H1 (cell line): ENCODE measurements around the gene SLC8A3. TPM values are rescaled to one million over a fixed set of nuclear protein-coding genes. Genes with fewer than 3 reads are reported as not detected.

Experiments
- ASH2L ChIP-seq: fragments of 200-600, 300-600 bp; sonication (generic); IDR thresholded peaks from one replicate; pipeline ENCODE4 v1.7.1; 2017; ENCODE audit warnings: low read length
- BRCA1 ChIP-seq: IDR thresholded peaks from 2 replicates; pipeline ENCODE4 v1.6.1; 2012; ENCODE audit warnings: low read depth, low read length, improper control_type of control experiment
- CHD7 ChIP-seq: fragments of 300-600 bp; sonication (generic); IDR thresholded peaks from 2 replicates; pipeline ENCODE4 v1.7.1; 2012; ENCODE audit warnings: low read length, moderate library complexity, mild to moderate bottlenecking, inconsistent platforms; ENCODE audit not compliant: insufficient replicate concordance
- EGR1 ChIP-seq: IDR thresholded peaks from 2 replicates; pipeline ENCODE4 v1.6.1; 2011; ENCODE audit warnings: low read depth, low read length, borderline replicate concordance
- FOSL1 ChIP-seq: IDR thresholded peaks from 2 replicates; pipeline ENCODE4 v1.6.1; 2011; ENCODE audit warnings: mild to moderate bottlenecking, low read depth, low read length, moderate library complexity; ENCODE audit not compliant: insufficient read depth
- KDM5A ChIP-seq: fragments of 200-600 bp; IDR thresholded peaks from 2 replicates; pipeline ENCODE4 v1.7.1; 2012; ENCODE audit warnings: mild to moderate bottlenecking, low read length, inconsistent platforms, mixed read lengths
- MAFK ChIP-seq: IDR thresholded peaks from 2 replicates; pipeline ENCODE4 v1.6.1; 2012; ENCODE audit warnings: low read depth, mild to moderate bottlenecking, improper control_type of control experiment, low read length
- POLR2AphosphoS5 ChIP-seq: IDR thresholded peaks from 2 replicates; pipeline ENCODE4 v1.6.1; 2011; ENCODE audit warnings: low read depth, low read length
- POU5F1 ChIP-seq: IDR thresholded peaks from 2 replicates; pipeline ENCODE4 v1.6.1; 2011; ENCODE audit warnings: low read depth, mild to moderate bottlenecking, low read length, moderate library complexity
- RFX5 ChIP-seq: IDR thresholded peaks from 2 replicates; pipeline ENCODE4 v1.6.1; 2011; ENCODE audit warnings: low read depth, low read length, improper control_type of control experiment, borderline replicate concordance
- SIN3A ChIP-seq, 2 experiments: IDR thresholded peaks in 1 of 2; conservative IDR thresholded peaks in 1 of 2; 2 replicates each; pipeline ENCODE4 v1.6.1; 2011 to 2012; ENCODE audit warnings: low read length in 2 of 2, improper control_type of control experiment in 1 of 2, low read depth in 1 of 2, mild to moderate bottlenecking in 1 of 2
- TAF1 ChIP-seq: IDR thresholded peaks from 2 replicates; pipeline ENCODE4 v1.6.1; 2011; ENCODE audit warnings: mild to moderate bottlenecking, low read depth, low read length
- ZNF274 ChIP-seq: IDR thresholded peaks from 2 replicates; pipeline ENCODE4 v1.7.0; 2012; ENCODE audit warnings: low read length, borderline replicate concordance; ENCODE audit errors: extremely low read depth
- polyA plus RNA-seq, 7 experiments: library from polyadenylated mRNA; depleted of rRNA in 3 of 7; stranded (reverse) in 5 of 7; unstranded in 2 of 7; fragments of >200 nt in 5 of 7; fragments of 200-250 nt in 2 of 7; gene quantifications; 1 replicate in 5 of 7; 2 replicates in 1 of 7; 4 replicates in 1 of 7; pipeline versions ENCODE4 v1.2.1 to v1.2.3, GENCODE V29; 2011 to 2013; ENCODE audit warnings: missing spikeins in 2 of 7, mixed read lengths in 2 of 7
- total RNA-seq: library from RNA; stranded (reverse); fragmentation: NEBNext Ultra II Directional; extraction: Animal tissue kit (Norgen Biotek cat#: 25700); gene quantifications from 2 replicates; pipeline ENCODE4 v1.2.1, GENCODE V29; 2021

The SLC8A3 gene
- total and polyA plus RNA-seq, 2 of the 8 experiments (the other 6 are each of a cell fraction or from before 2014, with no cell fraction given), result 0.38 to 1.1 TPM

- TF ChIP-seq CHD7 (no peak), EGR1 (no peak), ASH2L (no peak), TAF1 (no peak), ZNF274 (no peak), BRCA1 (no peak), POU5F1 (no peak), MAFK (no peak), KDM5A (no peak), FOSL1 (no peak), RFX5 (no peak), SIN3A (conservative IDR thresholded peaks at IDR 0.05 in 1 of 2, IDR thresholded peaks at IDR 0.05 in 1 of 2; ENCODE audit: low read depth in 1 of 2, low read length in 2 of 2) (no peak), POLR2AphosphoS5 (no peak)
Measured at GRCh38 chr14:70049605-70050004, 139.1 kb downstream of the SLC8A3 start (continued).
